Spinal cord (tissue), 10 donors: ENCODE results near the gene PIRT. TPM values are rescaled to one million over a fixed set of nuclear protein-coding genes. Genes with fewer than 3 reads are reported as not detected.
A peak's percentile ranks its signal among the peaks of the same experiment; 100 is the strongest.
"Not testable (repeated sequence)": the region's sequence is repeated elsewhere in the genome, so short reads cannot be mapped to it uniquely, and the experiment has no call there.

Source experiments
- DNase-seq, 6 donors: peaks; one replicate each; pipeline versions ENCODE4 v3.0.0 to v3.0.0-alpha.2; 2013 to 2015; ENCODE audit warnings: low spot score in 6 of 6, low read depth in 4 of 6
- H3K27ac ChIP-seq: one replicate; pipeline ENCODE4 v1.5.1; 2013; ENCODE audit warnings: low read depth, low read length, control low read depth
- H3K27me3 ChIP-seq: one replicate; pipeline ENCODE4 v1.6.1; 2013; ENCODE audit warnings: low read length; ENCODE audit not compliant: control insufficient read depth, insufficient read depth
- H3K36me3 ChIP-seq: one replicate; pipeline ENCODE4 v1.6.1; 2013; ENCODE audit warnings: low read length; ENCODE audit not compliant: control insufficient read depth, insufficient read depth
- H3K4me1 ChIP-seq: one replicate; pipeline ENCODE4 v1.6.1; 2013; ENCODE audit warnings: low read length; ENCODE audit not compliant: control insufficient read depth, insufficient read depth
- H3K4me3 ChIP-seq: one replicate; pipeline ENCODE4 v1.5.1; 2013; ENCODE audit warnings: low read depth, low read length, control low read depth
- H3K9me3 ChIP-seq: one replicate; pipeline ENCODE4 v1.6.1; 2013; ENCODE audit warnings: low read length; ENCODE audit not compliant: control insufficient read depth, insufficient read depth
- WGBS: methylation state at CpG from one replicate; pipeline ENCODE4 v1.1.5; 2013; ENCODE audit warnings: missing lambda C conversion rate; ENCODE audit not compliant: insufficient coverage; 5-methylcytosine and 5-hydroxymethylcytosine counted together
- long read RNA-seq, 4 donors: transcript quantifications; one replicate each; lab custom pipeline, GENCODE V29; 2026
- polyA plus RNA-seq, 2 donors: library from polyadenylated mRNA; unstranded; fragments of 120-200 nt; gene quantifications; one replicate each; pipeline ENCODE4 v1.2.1, GENCODE V29; 2013; ENCODE audit not compliant: insufficient read length in 2 of 2
- total RNA-seq, 2 donors: library from RNA; depleted of rRNA in 1 of 2; stranded (reverse); fragments of 120-200 nt in 1 of 2; fragments of >200 nt in 1 of 2; gene quantifications; one replicate each; pipeline versions ENCODE4 v1.2.3 to v1.2.4, GENCODE V29; 2013 to 2014
- donor health status: healthy.

Gene PIRT
- total RNA-seq, result 10 to 100 TPM in 1 of 2 donors, 1 to 10 TPM in 1; 7.3 to 58.0 TPM
- 10 to 100 TPM; 10.5 to 12.2 TPM for polyA plus RNA-seq
- long read RNA-seq, donor 1, partial matches to known transcripts, result 0 of 2 reads
- long read RNA-seq, donor 1, other reads (novel, unspliced or antisense), result 0 of 2 reads
- long read RNA-seq, donor 2, transcript PIRT-201 (2 exons, 3,810 nt), result major isoform, 7 of 7 reads
- long read RNA-seq, donor 2, partial matches to known transcripts, result 0 of 7 reads
- long read RNA-seq, donor 2, other reads (novel, unspliced or antisense), result 0 of 7 reads
- long read RNA-seq, donor 3, partial matches to known transcripts, result 0 of 3 reads
- long read RNA-seq, donor 3, other reads (novel, unspliced or antisense), result 0 of 3 reads
- long read RNA-seq, donor 4, result 0 reads

DNA sequence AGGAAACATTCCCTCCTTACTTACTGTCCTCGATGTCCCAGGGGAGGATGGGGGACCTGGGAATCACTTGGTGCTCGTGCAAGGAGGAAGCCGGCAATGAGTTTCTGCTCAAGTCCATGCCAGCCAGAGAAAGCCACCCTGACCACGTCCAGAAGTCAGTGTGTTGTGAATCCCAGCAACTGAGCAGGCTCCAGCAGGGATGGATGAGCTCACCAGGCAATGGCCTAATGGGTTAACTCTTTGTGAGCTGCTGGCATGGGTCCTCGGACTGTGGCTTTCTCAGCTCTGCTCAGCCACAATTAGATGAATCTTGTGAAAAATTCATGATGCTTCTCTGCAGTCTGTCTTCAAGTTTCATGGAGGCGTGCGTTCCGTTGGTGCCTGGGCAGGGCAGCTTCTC is at the start of gene PIRT:
Gene PIRT (minus strand): TSS at position 167 of the 400 bp plus-strand sequence. CDS start 12,442 bp downstream, outside the sequence.
- WGBS, result 49% methylated on average over 8 of the region's 8 CpGs
- DNase-seq, result peak in 2 of 6 donors; percentile 46 to 69

GRCh38 chr17:10881959-10882358 is 44.1 kb upstream of the PIRT start:
- no peak for DNase-seq
- no peak overlapping the region for H3K4me3 ChIP-seq
- H3K27ac ChIP-seq, result no peak overlapping the region
- H3K4me1 ChIP-seq, result peaks cover 3% of the 10 kb centered on the region
- WGBS, result 43% methylated on average over 4 of the region's 4 CpGs
- H3K36me3 ChIP-seq, result no peaks in the 10 kb centered on the region
- peaks cover 2% of the 10 kb centered on the region for H3K9me3 ChIP-seq
- no peaks in the 10 kb centered on the region for H3K27me3 ChIP-seq

More for the DNA sequence above, at the start of gene PIRT:
- peak within 1 kb of the TSS; percentile 80 for H3K27ac ChIP-seq
- no peaks in the 10 kb centered on the region for H3K36me3 ChIP-seq
- no peaks in the 10 kb centered on the region for H3K9me3 ChIP-seq
- peak within 1 kb of the TSS; percentile 37 for H3K4me3 ChIP-seq
- no peaks in the 10 kb centered on the region for H3K27me3 ChIP-seq
- peaks cover 31% of the 10 kb centered on the region for H3K4me1 ChIP-seq

- peaks cover 10% of the 10 kb centered on the region for H3K4me1 ChIP-seq
- DNase-seq, result peak; percentile 28 to 95 (median 56)
- WGBS, result 20% methylated on average over 1 of the region's 9 CpGs
- no peaks in the 10 kb centered on the region for H3K27me3 ChIP-seq
- H3K27ac ChIP-seq, result no peak overlapping the region
- no peaks in the 10 kb centered on the region for H3K9me3 ChIP-seq
- no peaks in the 10 kb centered on the region for H3K36me3 ChIP-seq
- H3K4me3 ChIP-seq, result no peak overlapping the region
These were observed 41.4 kb upstream of the PIRT start for GRCh38 chr17:10879190-10879836.

DNA sequence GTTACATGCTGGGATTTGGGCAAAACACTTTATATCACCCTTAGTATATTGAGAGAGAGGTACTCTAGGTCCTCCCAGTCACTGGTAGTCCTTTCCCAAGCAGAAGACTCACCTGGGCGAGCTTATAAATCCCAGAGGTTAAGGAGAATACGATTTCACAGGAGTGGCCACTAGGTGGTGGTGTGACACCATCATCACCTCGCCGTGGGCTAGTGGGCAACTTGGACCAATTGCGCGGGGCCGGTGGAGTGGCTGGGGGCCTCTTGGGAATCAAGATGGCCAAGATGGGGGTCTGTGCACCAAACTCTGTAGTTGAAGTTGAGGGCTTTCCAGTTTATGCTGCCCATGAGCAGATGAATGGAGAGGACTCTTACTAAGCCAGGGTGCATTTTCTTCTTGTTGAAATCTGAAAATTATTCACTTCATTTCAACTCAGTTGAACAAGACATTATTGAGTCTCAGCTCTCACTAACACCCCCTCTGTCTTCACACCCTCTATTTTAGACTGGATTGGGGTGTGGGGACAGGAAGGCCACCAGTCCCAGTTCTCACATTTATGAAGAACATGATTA is 38.2 kb upstream of the PIRT start:
- no peaks in the 10 kb centered on the region for H3K36me3 ChIP-seq
- no peaks in the 10 kb centered on the region for H3K27me3 ChIP-seq
- H3K4me1 ChIP-seq, result peaks cover 10% of the 10 kb centered on the region
- H3K4me3 ChIP-seq, result no peak overlapping the region
- no peak overlapping the region for H3K27ac ChIP-seq
- no peaks in the 10 kb centered on the region for H3K9me3 ChIP-seq
- WGBS, result 4% methylated on average over 7 of the region's 7 CpGs
- DNase-seq, result peak in 3 of 6 donors; percentile 42 to 89 (median 72)

- DNase-seq, result peak in 2 of 6 donors; percentile 55 to 78
These were observed 37.6 kb upstream of the PIRT start for GRCh38 chr17:10875430-10875851.

DNA sequence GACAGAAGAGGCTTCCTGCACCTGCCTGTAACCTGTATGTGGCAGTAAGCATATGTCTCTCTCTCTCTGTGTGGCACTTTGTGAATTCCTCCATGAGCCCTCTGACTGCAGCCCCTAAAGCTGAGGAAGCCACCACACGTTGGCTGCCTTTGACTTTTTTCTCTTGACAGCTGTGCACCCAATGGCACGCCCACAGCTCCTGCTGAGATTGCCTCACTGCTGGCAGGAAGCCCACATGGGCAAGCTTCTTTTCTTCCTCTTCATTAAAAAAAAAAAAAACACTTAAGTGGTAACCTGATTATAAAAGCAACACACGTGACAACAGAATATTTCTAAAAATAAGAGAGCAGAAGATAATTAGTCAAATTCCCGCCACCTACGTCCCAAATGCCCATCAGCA is 34.0 kb upstream of the PIRT start:
- peak in 2 of 6 donors; percentile 13 to 21 for DNase-seq
- no peak overlapping the region for H3K4me3 ChIP-seq
- H3K36me3 ChIP-seq, result no peaks in the 10 kb centered on the region
- H3K27me3 ChIP-seq, result no peaks in the 10 kb centered on the region
- H3K9me3 ChIP-seq, result no peaks in the 10 kb centered on the region
- no peak overlapping the region for H3K27ac ChIP-seq
- 31% methylated on average over 2 of the region's 5 CpGs for WGBS
- H3K4me1 ChIP-seq, result peaks cover 7% of the 10 kb centered on the region

More at GRCh38 chr17:10875430-10875851, 37.6 kb upstream of the PIRT start:
- H3K27me3 ChIP-seq, result no peaks in the 10 kb centered on the region
- H3K4me1 ChIP-seq, result peaks cover 10% of the 10 kb centered on the region
- 0% methylated on average over 3 of the region's 9 CpGs for WGBS
- H3K27ac ChIP-seq, result no peak overlapping the region
- H3K4me3 ChIP-seq, result no peak overlapping the region
- H3K9me3 ChIP-seq, result no peaks in the 10 kb centered on the region
- H3K36me3 ChIP-seq, result no peaks in the 10 kb centered on the region

DNA sequence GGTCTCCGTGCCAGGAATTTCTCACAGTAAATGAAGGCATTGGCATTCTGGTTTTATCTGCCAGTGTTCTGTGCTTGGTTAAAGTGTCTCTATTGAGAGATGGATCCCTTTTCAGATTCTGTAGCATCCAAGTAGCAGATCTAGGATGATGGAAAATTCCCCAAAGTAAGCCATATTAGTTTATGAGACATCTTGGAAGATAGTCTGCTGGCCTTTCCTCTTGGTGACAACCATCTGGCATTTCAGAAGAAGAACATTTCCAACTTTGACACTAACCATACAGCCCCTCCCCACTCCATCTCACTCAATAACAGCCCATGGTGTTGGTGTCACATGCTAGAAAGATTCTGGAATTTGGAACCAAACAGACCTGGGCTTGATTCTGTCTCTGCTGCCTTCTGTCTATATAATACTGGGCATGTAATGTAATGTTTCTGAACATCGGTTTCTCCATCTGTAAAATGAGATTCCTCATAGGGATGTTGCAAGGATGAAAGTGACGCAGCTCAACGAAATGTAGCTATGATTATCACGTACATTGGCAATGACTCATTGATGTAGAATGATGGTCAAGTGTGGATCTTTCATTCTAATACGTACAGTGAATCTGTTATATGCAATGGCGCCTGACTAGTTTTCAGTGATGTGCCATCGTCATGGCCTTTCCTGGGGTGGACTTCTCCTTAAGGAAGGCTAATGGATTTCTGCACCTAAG is 32.6 kb upstream of the PIRT start:
- no peak overlapping the region for H3K27ac ChIP-seq
- over 99% methylated on average over 7 of the region's 8 CpGs for WGBS
- peaks cover 4% of the 10 kb centered on the region for H3K4me1 ChIP-seq
- no peaks in the 10 kb centered on the region for H3K9me3 ChIP-seq
- peak in 1 of 6 donors; percentile 60 for DNase-seq
- H3K27me3 ChIP-seq, result no peaks in the 10 kb centered on the region
- H3K4me3 ChIP-seq, result no peak overlapping the region
- no peaks in the 10 kb centered on the region for H3K36me3 ChIP-seq

DNA sequence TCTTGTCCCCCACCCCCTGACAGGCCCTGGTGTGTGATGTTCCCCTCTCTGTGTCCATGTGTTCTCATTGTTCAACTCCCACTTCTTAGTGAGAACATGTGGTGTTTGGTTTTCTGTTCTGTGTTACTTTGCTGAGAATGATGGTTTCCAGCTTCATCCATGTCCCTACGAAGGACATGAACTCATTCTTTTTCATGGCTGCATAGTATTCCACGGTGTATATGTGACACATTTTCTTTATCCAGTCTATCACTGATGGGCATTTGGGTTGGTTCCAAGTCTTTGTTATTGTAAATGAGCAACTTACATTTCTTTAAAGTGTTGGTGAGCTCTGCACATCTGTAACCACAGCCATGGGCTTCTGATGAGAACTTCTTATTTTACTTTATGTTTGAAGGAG is 30.9 kb upstream of the PIRT start:
- WGBS, result no CpG with 5 or more reads among the region's 2 CpGs
- not testable (repeated sequence) for H3K9me3 ChIP-seq, H3K36me3 ChIP-seq, H3K27me3 ChIP-seq, H3K4me3 ChIP-seq, H3K27ac ChIP-seq, H3K4me1 ChIP-seq, DNase-seq

GRCh38 chr17:10859051-10859450 is 21.2 kb upstream of the PIRT start:
- 85% methylated on average over 2 of the region's 3 CpGs for WGBS
- Histone ChIP-seq H3K27me3 (no peaks in the 10 kb centered on the region), H3K36me3 (no peaks in the 10 kb centered on the region), H3K27ac (no peak overlapping the region), H3K9me3 (peaks cover 2% of the 10 kb centered on the region), H3K4me3 (no peak overlapping the region), H3K4me1 (no peaks in the 10 kb centered on the region)
- DNase-seq, result peak in 1 of 6 donors; percentile 66
